BJ (cell line): Measurements from ENCODE around the gene IGSF21. TPM values are rescaled to one million over a fixed set of nuclear protein-coding genes. Genes with fewer than 3 reads are reported as not detected.

Experiments
- CTCF ChIA-PET: fragments of 350-600 bp; formaldehyde crosslinking; extraction: SDS; loops from one replicate; lab custom pipeline; 2021; ENCODE audit warnings: antibody characterized with exemption, inconsistent platforms; lab: Yijun Ruan, JAX
- POLR2A ChIA-PET: fragments of 300-600 bp; sonication (Branson Sonifier 250); formaldehyde crosslinking; extraction: SDS; loops from one replicate; lab custom pipeline; 2021; ENCODE audit warnings: antibody characterized with exemption; lab: Charles Lee
- DNase-seq: peaks from one replicate; pipeline ENCODE4 v3.0.0-alpha.2; 2011; ENCODE audit warnings: low read depth
- H3K27me3 ChIP-seq: 2 replicates; pipeline ENCODE4 v1.6.0; 2011; ENCODE audit warnings: low read length; ENCODE audit not compliant: control insufficient read depth, insufficient read depth
- H3K36me3 ChIP-seq: 2 replicates; pipeline ENCODE4 v1.5.1; 2011; ENCODE audit warnings: low read length; ENCODE audit not compliant: control insufficient read depth, insufficient read depth
- H3K4me3 ChIP-seq: 2 replicates; pipeline ENCODE4 v1.5.1; 2011; ENCODE audit warnings: low read depth, mild to moderate bottlenecking, control low read depth, low read length
- polyA plus RNA-seq: library from polyadenylated mRNA; depleted of rRNA; stranded (reverse); fragments of >200 nt; gene quantifications from 2 replicates; pipeline ENCODE4 v1.2.3, GENCODE V29; 2011
- TF ChIP-seq, protein P1 (sequence below): IDR thresholded peaks from 2 replicates; pipeline ENCODE4 v1.5.1; 2011; ENCODE audit warnings: low read depth, mild to moderate bottlenecking, control low read depth, inconsistent platforms, low read length, moderate library complexity; ENCODE audit not compliant: insufficient read depth

Gene IGSF21
- polyA plus RNA-seq, 1 experiment = not detected

DNA sequence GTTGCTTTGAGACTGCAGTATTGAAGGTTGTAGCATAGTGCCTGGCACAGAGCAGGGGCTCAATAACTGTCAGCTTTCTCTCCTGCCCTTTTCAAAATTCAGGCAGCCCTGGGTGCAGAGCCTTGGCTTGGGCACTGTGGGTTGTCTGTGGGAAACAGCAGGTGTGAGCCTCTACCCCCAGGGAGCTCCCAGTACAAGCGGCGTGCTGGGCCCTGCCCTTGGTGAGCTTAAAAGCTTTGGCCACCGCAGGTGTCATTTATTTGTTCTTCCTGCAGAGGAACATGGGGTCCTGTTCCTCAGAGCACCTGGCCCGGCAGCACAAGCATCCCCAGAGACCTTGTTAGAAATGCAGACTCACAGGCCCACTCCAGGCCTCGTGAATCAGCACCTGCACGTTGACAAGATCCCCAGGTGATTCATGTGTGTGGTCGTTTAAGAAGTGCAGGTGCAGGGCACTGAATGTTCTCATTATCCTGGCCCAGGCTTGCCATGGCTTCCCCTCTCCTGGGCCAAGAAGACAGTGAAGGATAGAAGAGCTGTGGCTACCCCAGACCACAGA lies 29.9 kb upstream of the IGSF21 start:
- TF ChIP-seq, protein P1, sequence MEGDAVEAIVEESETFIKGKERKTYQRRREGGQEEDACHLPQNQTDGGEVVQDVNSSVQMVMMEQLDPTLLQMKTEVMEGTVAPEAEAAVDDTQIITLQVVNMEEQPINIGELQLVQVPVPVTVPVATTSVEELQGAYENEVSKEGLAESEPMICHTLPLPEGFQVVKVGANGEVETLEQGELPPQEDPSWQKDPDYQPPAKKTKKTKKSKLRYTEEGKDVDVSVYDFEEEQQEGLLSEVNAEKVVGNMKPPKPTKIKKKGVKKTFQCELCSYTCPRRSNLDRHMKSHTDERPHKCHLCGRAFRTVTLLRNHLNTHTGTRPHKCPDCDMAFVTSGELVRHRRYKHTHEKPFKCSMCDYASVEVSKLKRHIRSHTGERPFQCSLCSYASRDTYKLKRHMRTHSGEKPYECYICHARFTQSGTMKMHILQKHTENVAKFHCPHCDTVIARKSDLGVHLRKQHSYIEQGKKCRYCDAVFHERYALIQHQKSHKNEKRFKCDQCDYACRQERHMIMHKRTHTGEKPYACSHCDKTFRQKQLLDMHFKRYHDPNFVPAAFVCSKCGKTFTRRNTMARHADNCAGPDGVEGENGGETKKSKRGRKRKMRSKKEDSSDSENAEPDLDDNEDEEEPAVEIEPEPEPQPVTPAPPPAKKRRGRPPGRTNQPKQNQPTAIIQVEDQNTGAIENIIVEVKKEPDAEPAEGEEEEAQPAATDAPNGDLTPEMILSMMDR = no peak
- POLR2A ChIA-PET = no interaction called here
- CTCF ChIA-PET = no interaction called here
- no peaks in the 10 kb centered on the region for H3K36me3 ChIP-seq
- H3K4me3 ChIP-seq = no peak overlapping the region
- H3K27me3 ChIP-seq = no peaks in the 10 kb centered on the region
- DNase-seq = no peak

DNA sequence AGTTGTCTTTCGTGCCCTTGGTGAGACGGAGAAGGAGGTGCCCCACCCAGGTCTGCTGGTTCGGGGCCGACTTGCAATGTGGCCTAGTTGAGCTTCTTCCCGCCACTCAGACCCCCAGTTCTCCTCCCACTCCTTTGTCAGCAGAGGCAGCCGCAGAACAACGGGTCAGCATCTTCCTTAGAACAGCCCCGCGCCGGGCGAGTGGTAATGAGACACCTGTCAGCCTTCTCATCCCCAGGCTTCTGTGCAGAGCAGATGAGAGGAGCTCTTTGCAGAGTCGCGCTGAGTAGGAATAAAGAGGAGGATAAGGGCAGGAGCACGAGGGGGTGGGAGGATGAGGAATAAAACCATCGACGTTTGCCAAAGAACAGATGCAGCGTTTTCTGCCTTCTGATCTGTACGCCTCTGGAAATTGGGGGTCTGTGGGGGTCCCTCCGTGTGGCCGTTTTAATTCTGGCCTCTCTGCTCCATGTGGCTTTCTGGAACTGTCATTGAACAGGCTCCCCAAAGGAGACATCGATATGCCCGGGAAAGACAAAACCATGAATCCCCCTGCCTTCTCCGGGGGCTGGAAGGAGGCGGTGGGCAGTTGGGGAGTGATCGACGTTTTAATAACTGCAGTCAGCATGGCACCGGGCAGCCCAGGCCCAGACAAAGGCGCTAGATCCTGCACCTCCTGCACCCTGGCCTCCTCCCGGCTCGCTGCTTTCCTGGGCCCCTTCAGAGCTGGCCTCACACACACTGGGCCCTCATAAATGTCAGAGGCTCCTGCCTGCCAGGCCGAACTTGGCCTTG lies 27.5 kb upstream of the IGSF21 start:
- ChIA-PET CTCF (no interaction called here), POLR2A (no interaction called here)
- no peaks in the 10 kb centered on the region for H3K27me3 ChIP-seq
- DNase-seq = no peak
- H3K36me3 ChIP-seq = no peaks in the 10 kb centered on the region
- TF ChIP-seq, protein P1 = no peak
- no peak overlapping the region for H3K4me3 ChIP-seq

DNA sequence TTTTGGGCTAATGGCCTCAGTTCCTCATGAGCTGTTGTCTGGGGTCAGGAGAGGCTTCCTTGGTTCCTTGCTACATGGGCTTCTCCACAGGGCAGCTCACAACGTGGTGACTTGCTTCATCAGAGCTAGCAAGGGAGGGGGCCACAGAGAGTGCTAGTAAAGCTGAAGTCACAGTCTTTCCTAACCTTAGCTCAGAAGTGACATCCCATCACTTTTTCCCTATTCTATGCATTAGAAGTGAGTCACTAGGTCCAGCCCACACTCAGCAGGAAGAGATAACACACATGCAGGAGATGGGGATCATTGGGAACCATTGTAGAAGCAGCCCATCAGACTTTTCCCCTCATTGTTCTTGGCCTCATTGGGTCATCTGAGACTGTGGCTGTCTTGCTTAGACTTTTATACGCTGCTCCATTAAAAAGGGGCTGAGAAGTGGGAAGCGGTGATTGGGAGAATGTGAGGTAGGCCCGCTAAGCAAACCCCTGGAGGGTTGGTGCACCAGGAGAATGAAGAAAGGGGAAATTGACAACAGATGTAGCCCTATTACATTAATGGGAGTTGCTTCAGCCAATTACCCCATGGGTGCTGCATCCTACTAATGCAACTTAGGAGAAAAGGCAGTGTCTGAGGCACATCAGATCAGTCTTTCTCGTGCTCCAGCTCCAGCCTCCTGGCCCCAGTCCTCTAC lies 22.1 kb upstream of the IGSF21 start:
- Histone ChIP-seq H3K27me3 (no peaks in the 10 kb centered on the region), H3K36me3 (no peaks in the 10 kb centered on the region), H3K4me3 (no peak overlapping the region)
- POLR2A ChIA-PET = no interaction called here
- TF ChIP-seq, protein P1 = no peak
- CTCF ChIA-PET = interaction anchor here (2.2 kb wide), 1 partner anchor 15 kb away, joined by 6 read pairs; no protein-coding TSS in a partner anchor
- DNase-seq = no peak

DNA sequence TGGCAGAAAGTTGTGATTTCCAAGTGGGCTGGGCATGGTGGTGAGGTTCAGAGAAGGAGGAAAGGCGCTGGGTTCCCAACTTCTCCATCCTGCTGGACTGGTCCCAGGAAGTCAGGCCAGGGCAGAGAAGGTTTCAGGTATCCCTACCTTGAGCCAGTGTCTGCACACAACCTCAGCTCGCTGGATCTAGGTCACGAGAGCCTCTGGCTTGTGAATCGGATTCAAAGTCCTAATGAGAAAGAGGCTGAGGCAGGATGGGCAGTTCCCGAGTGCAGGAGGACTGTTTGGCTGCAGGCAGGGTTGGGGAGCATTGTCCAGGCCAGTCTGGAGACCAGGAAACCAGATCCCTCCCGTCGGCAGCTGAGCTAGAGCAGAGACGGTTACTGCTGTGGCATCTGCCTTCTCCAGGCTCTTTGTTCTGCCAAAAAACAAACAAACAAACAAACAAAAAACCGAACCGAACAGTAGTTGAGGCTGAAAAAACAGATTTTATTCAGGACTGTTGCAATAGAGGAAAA lies 19.5 kb upstream of the IGSF21 start:
- CTCF ChIA-PET = no interaction called here
- no peak overlapping the region for H3K4me3 ChIP-seq
- H3K27me3 ChIP-seq = no peaks in the 10 kb centered on the region
- no peak for DNase-seq
- TF ChIP-seq, protein P1 = no peak
- POLR2A ChIA-PET = no interaction called here
- no peaks in the 10 kb centered on the region for H3K36me3 ChIP-seq

DNA sequence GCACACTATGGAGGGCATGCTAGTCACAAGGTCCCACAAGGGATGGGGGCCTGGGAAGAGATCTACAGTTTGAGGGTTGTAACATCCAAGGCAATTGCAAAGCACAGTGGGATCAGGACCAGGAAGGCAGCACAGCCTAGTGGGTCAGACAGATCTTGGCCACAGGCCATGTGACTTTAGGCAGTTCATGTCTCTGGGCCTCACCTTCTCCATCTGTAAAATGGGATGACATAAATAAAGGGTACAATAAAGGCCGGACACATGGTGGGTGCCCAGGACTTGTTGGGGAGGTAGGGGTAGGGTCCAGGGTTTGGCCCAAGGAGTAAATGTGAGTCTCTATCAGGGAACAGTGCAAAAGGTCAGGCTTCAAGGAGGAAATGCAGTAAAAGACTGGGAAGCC lies 18.1 kb upstream of the IGSF21 start:
- POLR2A ChIA-PET = no interaction called here

More for the DNA sequence above, 18.1 kb upstream of the IGSF21 start:
- Histone ChIP-seq H3K27me3 (no peaks in the 10 kb centered on the region), H3K4me3 (no peak overlapping the region), H3K36me3 (no peaks in the 10 kb centered on the region)
- DNase-seq = no peak
- TF ChIP-seq, protein P1 = no peak
- CTCF ChIA-PET = interaction anchor here (3.0 kb wide), 1 partner anchor 11 kb away, joined by 20 read pairs; no protein-coding TSS in a partner anchor
